NB4 (cell line): ENCODE results near the gene DAB1.

Source experiments
- CTCF ChIP-seq: IDR thresholded peaks from one replicate; pipeline ENCODE4 v1.5.1; 2012; ENCODE audit warnings: low read depth, low read length
- MAX ChIP-seq: IDR thresholded peaks from 2 replicates; pipeline ENCODE4 v1.6.1; 2011; ENCODE audit warnings: low read depth, low read length
- MYC ChIP-seq: IDR thresholded peaks from 2 replicates; pipeline ENCODE4 v1.6.1; 2011; ENCODE audit warnings: low read depth, low read length
- POLR2A ChIP-seq: IDR thresholded peaks from 2 replicates; pipeline ENCODE4 v1.6.1; 2011; ENCODE audit warnings: mild to moderate bottlenecking; ENCODE audit not compliant: insufficient read length; ENCODE audit errors: extremely low read depth

- TF ChIP-seq POLR2A, result no peak
- TF ChIP-seq CTCF, result no peak
- no peak for TF ChIP-seq MAX
- TF ChIP-seq MYC, result no peak
These were observed 228.4 kb downstream of the DAB1 start for GRCh38 chr1:57195436-57195941.
